OCI-LY1 (cell line): ENCODE data around the gene AGAP1.

Experiments used
- CTCF ChIP-seq: fragments of 200-600 bp; sonication (generic), shearing (Covaris generic); IDR thresholded peaks from 2 replicates; pipeline ENCODE4 v1.5.1; 2017; ENCODE audit warnings: mild to moderate bottlenecking, antibody characterized with exemption, low read length, moderate library complexity, mixed read lengths
- EZH2 ChIP-seq: fragments of 200-600 bp; sonication (generic), shearing (Covaris generic); IDR thresholded peaks from 2 replicates; pipeline ENCODE4 v1.8.0; 2017; ENCODE audit warnings: borderline replicate concordance, mixed run types, mild to moderate bottlenecking, antibody characterized with exemption, low read length, moderate library complexity, mixed read lengths

- TF ChIP-seq CTCF, result no peak
- TF ChIP-seq EZH2, result no peak
These were observed 142.7 kb downstream of the AGAP1 start for GRCh38 chr2:235636546-235636945.
